ENCODE results near the gene ARHGEF37. TPM values are rescaled to one million over a fixed set of nuclear protein-coding genes. Genes with fewer than 3 reads are reported as not detected.
A peak's percentile ranks its signal among the peaks of the same experiment; 100 is the strongest.
"Not testable (repeated sequence)": the region's sequence is repeated elsewhere in the genome, so short reads cannot be mapped to it uniquely, and the experiment has no call there.

The ARHGEF37 gene, protein sequence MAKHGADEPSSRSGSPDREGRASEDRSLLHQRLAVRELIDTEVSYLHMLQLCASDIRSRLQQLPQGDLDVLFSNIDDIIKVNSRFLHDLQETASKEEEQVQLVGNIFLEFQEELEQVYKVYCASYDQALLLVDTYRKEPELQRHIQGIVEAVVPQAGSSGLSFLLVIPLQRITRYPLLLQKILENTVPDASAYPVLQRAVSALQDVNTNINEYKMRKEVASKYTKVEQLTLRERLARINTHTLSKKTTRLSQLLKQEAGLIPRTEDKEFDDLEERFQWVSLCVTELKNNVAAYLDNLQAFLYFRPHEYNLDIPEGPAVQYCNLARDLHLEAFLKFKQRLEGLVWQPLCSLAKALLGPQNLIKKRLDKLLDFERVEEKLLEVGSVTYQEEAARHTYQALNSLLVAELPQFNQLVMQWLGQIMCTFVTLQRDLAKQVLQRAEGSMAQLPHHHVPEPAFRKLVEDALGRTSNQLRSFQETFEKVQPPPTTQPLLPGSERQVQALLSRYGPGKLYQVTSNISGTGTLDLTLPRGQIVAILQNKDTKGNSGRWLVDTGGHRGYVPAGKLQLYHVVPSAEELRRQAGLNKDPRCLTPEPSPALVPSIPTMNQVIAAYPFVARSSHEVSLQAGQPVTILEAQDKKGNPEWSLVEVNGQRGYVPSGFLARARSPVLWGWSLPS
- polyA plus RNA-seq (ENCODE audit: insufficient read length in 4 of 4): 1 to 10 TPM; 5.3 to 6.9 (median 5.8) TPM

DNA sequence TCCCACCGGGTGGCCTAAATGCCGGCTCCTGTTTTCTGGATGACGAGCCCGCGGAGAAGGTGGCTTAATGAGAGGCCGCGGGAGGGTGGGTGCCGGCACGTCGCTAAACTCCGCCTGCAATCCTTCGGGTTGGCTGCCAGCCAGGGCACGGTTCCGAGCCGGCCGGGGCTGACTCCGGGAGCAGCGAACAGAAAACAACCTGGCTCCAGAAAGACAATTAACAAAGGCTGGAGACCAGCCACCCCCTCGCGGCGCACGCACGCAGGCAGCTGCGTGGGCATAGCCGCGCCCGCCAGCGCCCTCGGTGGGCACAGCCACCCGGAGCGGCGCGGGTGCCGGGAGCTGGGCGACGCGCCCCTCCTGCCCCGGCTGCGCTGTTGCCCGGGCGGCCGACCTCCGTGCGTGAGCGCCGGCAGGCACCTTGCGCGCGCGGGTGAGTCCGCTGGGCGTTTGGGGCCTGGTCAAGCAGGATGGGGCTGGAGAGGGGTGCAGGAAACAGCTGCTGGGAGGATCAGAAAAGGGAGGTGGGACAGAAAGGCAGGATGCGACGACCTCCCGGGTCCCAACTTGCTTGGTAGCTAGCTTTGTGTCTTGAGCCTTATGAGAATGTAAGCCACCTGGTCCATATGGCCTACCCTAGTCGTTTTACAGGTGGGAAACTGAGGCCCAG is at the start of gene ARHGEF37:
TSS of gene ARHGEF37 (plus strand) at position 307 of the 670 bp plus-strand sequence. CDS start 16,272 bp downstream, outside the sequence.
- DNase-seq (ENCODE audit: low read depth in 4 of 4, low spot score in 3 of 4): peak in 3 of 4 donors; percentile 48 to 57 (median 49)

DNA sequence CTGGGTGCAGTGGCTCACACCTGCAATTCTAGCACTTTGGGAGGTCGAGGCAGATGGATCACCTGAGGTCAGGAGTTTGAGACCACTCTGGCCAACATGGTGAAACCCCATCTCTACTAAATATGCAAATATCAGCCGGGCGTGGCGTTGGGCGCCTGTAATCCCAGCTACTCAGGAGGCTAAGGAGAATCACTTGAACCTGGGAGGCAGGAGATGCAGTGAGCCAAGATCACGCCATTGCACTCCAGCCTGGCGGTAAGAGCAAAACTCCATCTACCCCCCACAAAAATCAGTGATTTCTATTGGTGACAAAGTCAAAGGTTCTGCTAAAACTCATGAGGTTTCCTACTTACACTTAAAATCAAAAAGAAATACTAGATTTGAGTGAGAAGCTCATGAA is 48.9 kb upstream of the ARHGEF37 start:
- DNase-seq (ENCODE audit: low read depth in 4 of 4, low spot score in 3 of 4): no peak

DNA sequence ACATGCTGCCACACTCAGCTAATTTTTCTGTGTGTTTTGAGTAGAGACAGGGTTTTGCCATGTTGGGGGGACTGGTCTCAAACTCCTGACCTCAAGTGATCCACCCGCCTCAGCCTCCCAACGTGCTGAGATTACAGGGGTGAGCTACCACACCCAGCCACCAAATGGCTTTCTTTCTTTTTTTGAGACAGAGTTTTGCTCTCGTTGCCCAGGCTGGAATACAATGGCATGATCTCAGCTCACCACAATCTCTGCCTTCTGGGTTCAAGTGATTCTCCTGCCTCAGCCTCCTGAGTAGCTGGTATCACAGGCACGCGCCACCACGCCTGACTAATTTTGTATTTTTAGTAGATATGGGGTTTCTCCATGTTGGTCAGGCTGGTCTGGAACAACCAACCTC is 45.5 kb upstream of the ARHGEF37 start:
- not testable (repeated sequence) for DNase-seq (ENCODE audit: low read depth in 4 of 4, low spot score in 3 of 4)

DNA sequence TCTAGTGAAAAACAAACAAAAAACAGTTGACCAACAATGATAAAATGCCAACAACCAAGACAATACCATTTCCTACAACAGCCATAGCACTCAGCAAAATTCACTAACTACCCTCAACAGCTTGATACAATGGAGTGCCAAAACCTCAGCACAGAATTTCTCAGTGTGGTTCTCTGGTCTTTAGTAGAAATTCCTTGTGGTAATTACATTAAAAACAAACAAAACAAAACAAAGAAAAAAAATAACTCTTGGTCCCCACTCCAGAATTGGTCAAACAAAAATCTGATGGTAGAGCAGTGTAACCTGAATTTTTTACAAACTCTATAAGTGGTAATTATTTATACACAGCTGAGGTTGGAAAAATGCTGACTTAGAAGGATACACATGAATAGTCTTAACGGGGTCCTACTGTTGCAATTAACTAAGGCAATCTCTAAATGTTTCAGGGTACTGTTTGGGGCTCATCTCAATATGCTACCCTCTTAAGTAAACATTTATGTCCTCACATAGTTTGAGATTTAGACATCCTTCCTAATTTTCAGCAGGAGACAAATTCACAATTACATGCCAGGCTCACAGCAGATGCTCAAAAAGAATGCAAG is 43.8 kb upstream of the ARHGEF37 start:
- DNase-seq (ENCODE audit: low read depth in 4 of 4, low spot score in 3 of 4): no peak

DNA sequence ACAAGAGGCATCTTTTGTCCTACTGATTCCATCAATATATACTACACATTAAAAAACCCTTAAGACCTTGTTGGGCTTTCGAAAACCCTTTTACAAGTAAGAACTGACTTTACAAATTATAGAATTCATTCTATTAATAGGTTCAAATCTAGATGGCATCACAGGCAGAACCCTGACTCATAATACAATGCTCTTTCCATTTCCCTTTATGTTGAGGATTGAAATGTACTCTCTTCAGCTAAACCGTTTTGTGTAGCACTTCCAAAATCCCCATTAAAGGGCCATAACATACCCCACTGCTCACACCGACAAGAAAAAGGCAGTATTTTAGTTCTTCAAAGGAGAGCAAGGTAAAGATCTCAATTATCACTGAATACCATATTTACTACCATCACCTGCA is 41.2 kb upstream of the ARHGEF37 start:
- no peak for DNase-seq (ENCODE audit: low read depth in 4 of 4, low spot score in 3 of 4)

DNA sequence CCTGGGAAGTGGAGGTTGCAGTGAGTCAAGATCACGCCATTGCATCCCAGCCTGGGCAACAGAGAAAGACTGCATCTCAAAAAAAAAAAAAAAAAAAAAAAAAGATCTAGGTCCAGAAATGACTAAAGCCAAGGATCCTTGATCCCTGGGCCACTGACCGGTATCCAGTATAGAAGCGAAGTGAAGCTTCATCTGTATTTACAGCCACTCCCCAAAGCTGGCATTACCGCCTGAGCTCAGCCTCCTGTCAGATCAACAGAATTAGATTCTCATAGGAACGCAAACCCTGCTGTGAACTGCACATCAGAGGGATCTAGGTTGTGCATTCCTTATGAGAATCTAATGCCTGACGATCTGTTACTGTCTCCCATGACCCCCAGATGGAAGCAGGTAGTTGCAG is 39.4 kb upstream of the ARHGEF37 start:
- DNase-seq (ENCODE audit: low read depth in 4 of 4, low spot score in 3 of 4): no peak

DNA sequence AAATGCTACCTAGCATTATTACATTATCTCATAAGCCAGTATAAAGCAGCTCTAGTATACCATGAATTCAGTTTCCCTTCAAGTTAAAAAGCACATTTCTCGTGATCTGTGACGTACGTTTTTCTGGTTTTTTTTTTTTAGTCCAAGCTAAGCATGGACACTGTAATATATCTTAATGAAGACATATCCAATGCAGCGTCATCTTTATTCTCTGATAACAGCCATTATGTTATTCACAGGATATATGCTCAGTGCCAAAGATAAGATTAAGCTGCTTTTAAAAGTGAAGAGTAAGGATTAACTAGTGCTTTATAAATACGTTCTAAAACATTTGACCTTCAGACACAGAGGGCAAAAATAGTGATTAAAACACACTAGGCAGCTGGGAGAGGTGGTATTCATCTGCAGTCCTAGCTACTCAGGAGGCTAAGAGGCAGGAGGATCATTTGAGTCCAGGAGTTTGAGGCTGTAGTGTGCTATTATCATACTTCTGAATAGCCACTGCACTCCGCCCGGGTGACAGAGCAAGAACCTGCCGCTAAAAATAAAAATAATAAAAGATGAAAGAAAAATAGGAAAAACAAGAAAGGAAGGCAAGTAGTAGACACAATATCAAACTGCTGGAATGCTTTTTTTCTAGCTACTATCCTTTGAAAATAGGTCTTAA is 37.8 kb upstream of the ARHGEF37 start:
- no peak for DNase-seq (ENCODE audit: low read depth in 4 of 4, low spot score in 3 of 4)

DNA sequence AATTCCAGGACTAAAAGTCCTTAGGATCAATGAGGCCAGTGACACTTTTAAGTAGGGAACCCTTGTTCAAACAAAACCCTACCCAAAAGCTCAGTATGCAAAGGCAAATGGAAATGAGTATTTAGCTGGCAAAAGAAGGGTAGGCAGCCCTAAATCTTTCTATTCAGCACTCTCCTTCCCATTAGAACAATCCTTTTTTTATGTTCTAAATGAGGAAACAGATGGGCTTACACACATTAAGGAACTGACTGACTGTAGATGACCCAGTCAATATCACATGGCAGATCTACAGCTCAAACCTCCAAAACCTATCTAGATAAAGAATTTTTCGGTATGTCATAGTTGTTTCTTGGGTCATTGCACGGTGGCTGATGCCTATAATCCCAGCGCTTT is 37.3 kb upstream of the ARHGEF37 start:
- DNase-seq (ENCODE audit: low read depth in 4 of 4, low spot score in 3 of 4): no peak

DNA sequence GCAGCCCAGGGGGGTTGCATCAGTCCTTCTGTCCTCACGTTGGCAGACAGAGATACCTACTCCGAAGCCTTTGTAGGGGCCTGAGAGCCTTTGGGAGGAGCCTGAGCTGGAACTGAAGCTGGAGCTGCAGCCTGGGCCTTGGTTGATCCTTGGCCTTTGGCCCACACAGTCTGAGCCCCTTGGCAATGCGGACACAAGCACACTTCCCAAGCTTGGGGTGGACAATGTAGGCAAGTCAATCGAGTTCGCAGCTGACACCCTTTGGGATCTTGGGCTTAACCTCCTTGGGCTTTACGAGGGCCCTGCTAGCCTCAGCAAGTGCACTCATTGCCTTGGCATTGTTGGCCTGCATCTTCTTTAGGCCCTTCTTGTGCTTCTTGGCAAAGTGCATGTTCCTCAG is 36.0 kb upstream of the ARHGEF37 start:
- DNase-seq (ENCODE audit: low read depth in 4 of 4, low spot score in 3 of 4): no peak

DNA sequence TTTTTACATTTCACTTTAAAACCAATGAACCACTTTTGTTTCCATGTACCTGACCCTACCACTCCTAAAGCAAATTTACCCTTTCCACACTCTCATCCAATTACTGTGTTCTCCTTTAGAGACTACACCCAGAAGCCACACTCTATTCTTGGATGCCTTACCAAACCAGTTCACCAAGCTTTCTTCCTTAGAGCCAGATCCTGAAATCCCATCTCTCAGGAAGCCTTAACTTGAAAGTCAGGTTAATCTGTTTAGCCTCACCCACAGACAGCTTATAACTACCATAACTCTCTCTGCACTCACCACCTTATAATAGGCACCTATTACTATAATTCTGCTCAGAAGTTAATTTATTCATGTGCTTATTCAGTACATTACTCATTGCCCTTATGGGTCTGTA is 34.3 kb upstream of the ARHGEF37 start:
- DNase-seq (ENCODE audit: low read depth in 4 of 4, low spot score in 3 of 4): no peak

DNA sequence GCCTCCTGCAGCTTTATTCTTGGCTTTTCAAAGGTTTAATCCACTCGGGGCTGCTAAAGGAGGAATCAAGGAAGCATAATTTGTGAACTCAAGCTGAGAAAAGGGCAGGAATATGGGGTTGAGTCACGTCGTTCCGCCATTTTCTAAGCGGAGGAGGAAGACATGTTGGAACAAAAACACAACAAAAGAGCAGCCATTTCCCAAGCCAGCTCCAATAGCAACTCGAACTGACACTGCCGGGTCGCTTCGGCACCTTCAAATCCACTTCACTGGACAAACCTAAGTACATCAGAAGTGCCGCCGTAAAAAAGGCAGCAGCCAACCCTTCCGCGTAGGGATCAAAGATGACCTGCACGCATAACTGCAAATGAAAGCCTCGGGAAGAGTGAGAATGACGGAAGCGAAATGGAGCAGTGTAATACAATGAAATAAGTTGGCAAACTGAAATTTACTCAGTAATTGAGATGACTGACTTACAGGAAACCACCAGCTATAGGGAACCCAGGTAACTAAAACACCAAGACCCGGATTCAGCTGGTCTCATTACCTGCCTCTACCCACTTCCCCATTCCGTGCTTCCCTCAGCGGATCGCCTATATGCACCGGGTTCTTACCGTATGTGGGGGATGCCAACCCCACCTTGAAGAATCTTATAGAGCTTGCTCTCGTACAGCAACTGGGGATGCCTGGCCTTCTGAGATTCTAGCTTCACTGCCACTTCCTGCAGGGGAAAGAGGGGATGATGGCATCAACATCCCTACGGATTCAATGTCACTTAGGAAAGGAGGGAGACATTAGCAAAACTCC is 31.6 kb upstream of the ARHGEF37 start:
- no peak for DNase-seq (ENCODE audit: low read depth in 4 of 4, low spot score in 3 of 4)

DNA sequence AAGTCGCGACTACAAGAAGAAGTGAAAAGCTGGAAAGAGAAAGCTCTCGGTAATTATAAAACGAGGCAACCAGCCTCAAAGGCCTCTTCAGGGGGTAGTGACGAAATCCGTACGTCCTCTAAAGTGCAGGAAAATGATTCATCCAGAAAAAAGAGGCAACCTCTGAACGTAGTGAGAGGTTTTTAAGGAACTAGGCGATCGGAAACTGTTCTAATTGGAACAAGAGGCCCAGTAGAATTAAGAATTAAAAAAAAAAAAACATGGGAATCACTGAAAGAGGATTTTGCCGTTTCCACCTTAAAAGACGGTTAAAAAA is 31.1 kb upstream of the ARHGEF37 start:
- DNase-seq (ENCODE audit: low read depth in 4 of 4, low spot score in 3 of 4): no peak

DNA sequence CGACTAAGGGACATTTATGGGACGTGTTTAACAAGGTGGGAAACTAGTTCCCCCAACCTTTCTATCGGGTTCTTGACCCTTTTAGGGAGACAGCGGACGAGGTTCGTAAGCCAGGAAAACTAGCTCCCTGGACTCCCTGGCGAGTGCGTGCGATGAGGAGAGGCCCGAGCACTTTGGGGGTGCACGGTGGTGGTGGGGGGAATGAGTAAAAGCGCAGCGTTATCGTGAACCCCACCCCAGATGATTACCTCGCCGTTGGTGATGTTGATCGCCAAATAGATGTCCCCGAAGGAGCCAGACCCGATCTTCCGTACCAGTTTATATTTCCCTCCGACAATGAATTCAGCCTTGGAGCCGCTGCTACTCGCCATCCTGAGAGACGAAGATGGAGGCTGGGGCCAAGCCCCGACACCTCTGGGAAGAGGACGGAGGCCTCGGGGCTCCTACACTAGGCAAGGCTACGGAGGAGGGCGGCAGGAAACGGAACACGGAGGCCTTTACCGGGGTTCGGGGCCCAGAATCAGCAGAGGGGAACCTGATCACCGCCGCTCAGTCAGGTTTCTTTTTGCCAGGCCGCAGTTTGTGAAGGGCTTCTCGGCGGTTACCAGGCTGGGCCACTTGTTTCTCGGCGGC is 30.6 kb upstream of the ARHGEF37 start:
- peak in 1 of 4 donors; percentile 45 for DNase-seq (ENCODE audit: low read depth in 4 of 4, low spot score in 3 of 4)

DNA sequence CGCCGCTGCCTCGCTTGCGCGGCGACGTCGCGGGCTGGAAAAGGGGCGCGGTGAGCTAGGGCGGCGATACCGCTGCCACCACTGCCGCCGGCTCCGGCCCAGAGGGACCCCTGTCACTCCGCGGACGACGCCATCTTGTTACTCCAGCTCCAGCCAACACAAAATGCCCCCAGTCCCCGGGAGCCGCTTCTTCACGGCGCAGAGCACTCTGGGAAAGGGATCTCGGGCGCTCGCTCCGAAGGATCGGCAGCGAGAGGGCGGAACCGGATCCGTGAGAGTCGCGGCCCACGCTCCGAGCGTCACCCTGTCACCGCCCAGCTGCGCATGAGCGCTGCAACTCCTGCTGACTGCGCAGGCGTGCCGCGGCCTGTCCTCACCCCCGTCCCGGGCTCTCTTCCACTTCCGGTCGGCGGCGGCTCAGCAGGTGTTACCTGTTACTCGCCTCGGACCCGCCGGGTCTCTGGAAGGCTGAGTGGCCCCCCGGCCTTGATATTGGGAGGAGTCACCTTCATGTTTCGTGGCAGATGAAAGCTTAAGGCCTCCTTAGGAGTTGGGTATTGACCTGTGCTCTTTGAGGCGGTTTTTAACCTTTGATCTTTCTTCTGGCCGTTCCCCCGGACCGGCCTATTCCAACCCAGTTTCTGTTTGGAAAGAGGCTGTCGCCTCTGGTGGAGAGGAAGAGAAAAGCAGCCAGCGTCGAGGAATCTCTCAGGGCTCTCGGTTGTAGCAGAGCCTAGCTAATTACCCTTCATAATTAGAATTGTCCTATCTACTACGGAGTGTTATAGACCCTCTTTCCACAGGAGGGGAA is 29.9 kb upstream of the ARHGEF37 start, which contains the start of gene CSNK1A1:
TSS of gene CSNK1A1 (minus strand) at position 213 of the 811 bp plus-strand sequence. CDS start 475 bp downstream, outside the sequence.
- DNase-seq (ENCODE audit: low read depth in 4 of 4, low spot score in 3 of 4): peak; percentile 95 to 99 (median 96)

DNA sequence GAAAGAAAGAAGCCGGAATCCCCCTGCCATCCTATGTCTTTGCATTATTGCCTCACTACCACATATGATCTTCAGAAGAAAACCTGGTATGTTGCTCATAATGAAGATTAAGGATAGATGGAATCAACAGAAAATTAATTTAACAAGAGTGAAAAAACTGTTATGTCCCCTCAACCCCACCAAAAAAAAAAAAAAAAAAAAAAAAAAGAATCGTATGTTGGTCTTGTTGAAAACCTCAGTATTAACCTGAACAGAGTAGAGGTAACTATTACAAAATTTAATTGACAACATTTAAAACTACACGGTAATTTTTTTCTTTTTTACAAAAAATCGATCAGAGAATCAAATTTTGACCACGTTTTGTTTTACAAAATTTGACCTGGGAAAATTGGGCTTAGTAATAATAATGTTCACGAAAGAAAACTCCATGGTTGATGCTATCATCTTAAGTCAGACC is 29.2 kb upstream of the ARHGEF37 start:
- DNase-seq (ENCODE audit: low read depth in 4 of 4, low spot score in 3 of 4): no peak

DNA sequence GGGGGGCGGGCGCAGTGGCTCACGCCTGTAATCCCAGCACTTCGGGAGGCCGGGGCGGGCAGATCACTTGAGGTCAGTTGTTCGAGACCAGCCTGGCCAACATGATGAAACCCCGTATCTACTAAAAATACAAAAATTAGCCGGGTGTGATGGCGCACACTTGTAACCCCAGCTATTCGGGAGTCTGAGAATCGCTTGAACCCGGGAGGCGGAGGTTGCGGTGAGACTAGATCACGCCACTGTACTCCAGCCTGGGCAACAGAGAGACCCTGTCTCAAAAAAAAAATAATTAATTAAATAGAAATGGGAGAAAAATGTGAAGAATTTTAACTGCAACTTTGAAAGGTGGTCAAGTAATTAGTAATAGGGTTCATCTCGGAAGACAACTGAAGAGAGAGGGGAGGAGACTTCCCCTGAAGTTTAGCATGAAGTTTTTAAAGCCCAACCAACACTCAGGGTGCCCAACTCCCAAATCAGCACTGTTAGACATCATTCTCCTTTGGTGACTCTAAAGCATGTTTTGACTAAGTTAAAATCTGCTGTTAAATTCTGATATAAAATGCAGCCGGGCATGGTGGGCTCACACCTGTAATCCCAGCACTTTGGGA is 28.6 kb upstream of the ARHGEF37 start:
- DNase-seq (ENCODE audit: low read depth in 4 of 4, low spot score in 3 of 4): no peak

DNA sequence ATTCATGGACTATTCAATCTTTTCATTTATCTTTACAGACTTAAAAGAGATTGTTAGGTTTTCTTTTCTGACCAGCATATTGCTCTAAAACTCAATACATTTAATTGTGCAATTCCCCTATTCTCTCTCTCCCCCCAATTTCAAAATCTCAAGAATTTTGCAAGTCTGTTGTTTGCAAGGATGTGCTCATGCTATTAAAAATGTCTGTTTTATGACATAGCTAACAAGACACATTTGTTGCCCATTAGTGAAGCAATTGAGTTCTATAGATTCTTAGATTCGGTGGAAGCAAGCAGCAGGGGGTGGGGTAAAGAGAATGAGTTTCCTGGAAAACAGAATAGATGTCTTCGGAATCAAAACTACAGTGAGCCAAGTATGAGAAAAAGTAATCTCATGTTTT is 21.6 kb upstream of the ARHGEF37 start:
- DNase-seq (ENCODE audit: low read depth in 4 of 4, low spot score in 3 of 4): no peak

DNA sequence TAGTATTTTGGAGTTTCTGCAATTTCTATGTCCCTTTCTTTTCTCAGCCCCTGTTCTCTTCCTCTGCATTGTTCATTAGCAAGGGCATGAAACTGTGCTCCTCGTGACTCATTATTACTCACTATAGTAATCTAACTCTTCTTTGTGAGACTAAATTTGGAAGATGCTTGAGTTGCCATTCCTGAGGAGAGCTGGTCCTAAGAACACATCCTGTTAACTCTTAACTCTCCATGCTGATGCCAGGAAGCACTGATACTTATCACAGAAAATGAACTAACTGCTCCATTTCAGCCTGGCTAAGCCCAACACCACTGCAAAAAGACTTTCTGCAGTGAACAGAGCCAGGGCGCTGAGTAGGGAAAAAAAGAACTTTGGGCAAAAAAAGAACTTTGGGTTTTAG is 19.4 kb upstream of the ARHGEF37 start:
- no peak for DNase-seq (ENCODE audit: low read depth in 4 of 4, low spot score in 3 of 4)

Data from right renal pelvis (tissue), 4 donors.